Liver (tissue), 9 donors: ENCODE measurements around the gene HCFC1. TPM values are rescaled to one million over a fixed set of nuclear protein-coding genes. Genes with fewer than 3 reads are reported as not detected.

Experiments
- DNase-seq: peaks from one replicate; pipeline ENCODE4 v3.0.0-alpha.2; 2017; ENCODE audit warnings: low spot score
- H3K27ac ChIP-seq, 2 donors: one replicate each; pipeline ENCODE4 v1.7.0; 2013; ENCODE audit warnings: inconsistent platforms in 2 of 2, low read length in 2 of 2, control low read depth in 1 of 2, low read depth in 1 of 2, mild to moderate bottlenecking in 1 of 2
- H3K27me3 ChIP-seq, 4 donors: one replicate each; pipeline versions ENCODE4 v1.6.1 to v1.7.0; 2013; ENCODE audit warnings: low read length in 3 of 4, inconsistent platforms in 1 of 4, mild to moderate bottlenecking in 1 of 4, moderate library complexity in 1 of 4; ENCODE audit not compliant: control insufficient read depth in 4 of 4, insufficient read depth in 4 of 4
- H3K36me3 ChIP-seq, 4 donors: one replicate each; pipeline versions ENCODE4 v1.6.1 to v1.7.0; 2013; ENCODE audit warnings: low read length in 3 of 4, mild to moderate bottlenecking in 3 of 4, low read depth in 1 of 4, moderate library complexity in 1 of 4; ENCODE audit not compliant: control insufficient read depth in 4 of 4, insufficient read depth in 3 of 4
- H3K4me1 ChIP-seq, 4 donors: one replicate each; pipeline versions ENCODE4 v1.6.1 to v1.7.0; 2013; ENCODE audit warnings: low read length in 3 of 4, mild to moderate bottlenecking in 3 of 4, moderate library complexity in 1 of 4; ENCODE audit not compliant: control insufficient read depth in 4 of 4, insufficient read depth in 4 of 4
- H3K4me3 ChIP-seq, 3 donors: one replicate each; pipeline versions ENCODE4 v1.6.1 to v1.7.0; 2013; ENCODE audit warnings: low read length in 3 of 3, control low read depth in 1 of 3, low read depth in 1 of 3, mild to moderate bottlenecking in 1 of 3
- H3K9ac ChIP-seq, 2 donors: one replicate each; pipeline ENCODE4 v1.7.0; 2013; ENCODE audit warnings: low read length in 2 of 2, mild to moderate bottlenecking in 2 of 2, moderate library complexity in 2 of 2, control low read depth in 1 of 2, low read depth in 1 of 2
- H3K9me3 ChIP-seq, 4 donors: one replicate each; pipeline versions ENCODE4 v1.6.1 to v1.7.0; 2013; ENCODE audit warnings: low read length in 3 of 4; ENCODE audit not compliant: control insufficient read depth in 4 of 4
- ATF3 ChIP-seq: IDR thresholded peaks from 2 replicates; pipeline ENCODE4 v1.6.1; 2016; ENCODE audit warnings: antibody characterized with exemption
- CTCF ChIP-seq: fragments of 150-350 bp; IDR thresholded peaks from 2 replicates; pipeline ENCODE4 v1.5.1; 2017; ENCODE audit warnings: improper control_type of control experiment, low read depth, low read length; ENCODE audit not compliant: missing input control
- FOXA1 ChIP-seq: IDR thresholded peaks from 2 replicates; pipeline ENCODE4 v1.6.1; 2016; ENCODE audit warnings: antibody characterized with exemption
- FOXA2 ChIP-seq: IDR thresholded peaks from 2 replicates; pipeline ENCODE4 v1.6.1; 2016; ENCODE audit warnings: antibody characterized with exemption
- GABPA ChIP-seq, 2 donors: IDR thresholded peaks in 1 of 2; conservative IDR thresholded peaks in 1 of 2; 2 replicates each; pipeline ENCODE4 v1.6.1; 2016; ENCODE audit warnings: antibody characterized with exemption in 2 of 2, mild to moderate bottlenecking in 1 of 2, moderate library complexity in 1 of 2
- HNF4A ChIP-seq, 2 donors: conservative IDR thresholded peaks; 2 replicates each; pipeline ENCODE4 v1.6.1; 2016; ENCODE audit warnings: antibody characterized with exemption in 2 of 2, mild to moderate bottlenecking in 2 of 2
- HNF4G ChIP-seq: IDR thresholded peaks from 2 replicates; pipeline ENCODE4 v1.6.1; 2016; ENCODE audit warnings: antibody characterized with exemption
- JUND ChIP-seq, 2 donors: IDR thresholded peaks; 2 replicates each; pipeline ENCODE4 v1.6.1; 2016; ENCODE audit warnings: antibody characterized with exemption in 2 of 2
- MAX ChIP-seq: IDR thresholded peaks from 2 replicates; pipeline ENCODE4 v1.6.1; 2016; ENCODE audit warnings: antibody characterized with exemption
- NR2F2 ChIP-seq: IDR thresholded peaks from 2 replicates; pipeline ENCODE4 v1.6.1; 2016; ENCODE audit warnings: antibody characterized with exemption
- RAD21 ChIP-seq, 2 donors: IDR thresholded peaks; 2 replicates each; pipeline ENCODE4 v1.6.1; 2016; ENCODE audit warnings: antibody characterized with exemption in 2 of 2, mild to moderate bottlenecking in 2 of 2
- RXRA ChIP-seq, 2 donors: IDR thresholded peaks; 2 replicates each; pipeline ENCODE4 v1.6.1; 2017 to 2018; ENCODE audit warnings: antibody characterized with exemption in 2 of 2, mild to moderate bottlenecking in 1 of 2
- SP1 ChIP-seq: IDR thresholded peaks from 2 replicates; pipeline ENCODE4 v1.6.1; 2018; ENCODE audit warnings: antibody characterized with exemption, mild to moderate bottlenecking
- TAF1 ChIP-seq: conservative IDR thresholded peaks from 2 replicates; pipeline ENCODE4 v1.6.1; 2016; ENCODE audit warnings: antibody characterized with exemption, mild to moderate bottlenecking
- WGBS: extraction: QIAGEN DNeasy Blood & Tissue Kit; methylation state at CpG from one replicate; pipeline ENCODE4 v1.1.7; 2013; 5-methylcytosine and 5-hydroxymethylcytosine counted together
- polyA plus RNA-seq, 2 donors: library from polyadenylated mRNA; stranded (reverse) in 1 of 2; unstranded in 1 of 2; fragments of 200-250 nt in 1 of 2; fragments of >200 nt in 1 of 2; fragmentation: Nextera tagmentation in 1 of 2; extraction: Ambion mirVana in 1 of 2; gene quantifications; one replicate each; pipeline versions ENCODE4 v1.2.1 to v1.2.3, GENCODE V29; 2013 to 2015
- total RNA-seq, 2 donors: library from RNA; depleted of rRNA; stranded (reverse); fragments of >200 nt; gene quantifications; one replicate each; pipeline ENCODE4 v1.2.3, GENCODE V29; 2014
- TF ChIP-seq, protein P1 (sequence below): IDR thresholded peaks from 2 replicates; pipeline ENCODE4 v1.6.1; 2016; ENCODE audit warnings: antibody characterized with exemption, mild to moderate bottlenecking
- TF ChIP-seq, protein P2 (sequence below): IDR thresholded peaks from 2 replicates; pipeline ENCODE4 v1.6.1; 2016; ENCODE audit warnings: antibody characterized with exemption
- donor health status: healthy.
- donor health status: healthy.
- donor health status: healthy.
- donor health status: healthy.
- donor health status: healthy.

Gene HCFC1
- total and polyA plus RNA-seq, 4 donors: 7.9 to 26.9 (median 13.9) TPM

DNA sequence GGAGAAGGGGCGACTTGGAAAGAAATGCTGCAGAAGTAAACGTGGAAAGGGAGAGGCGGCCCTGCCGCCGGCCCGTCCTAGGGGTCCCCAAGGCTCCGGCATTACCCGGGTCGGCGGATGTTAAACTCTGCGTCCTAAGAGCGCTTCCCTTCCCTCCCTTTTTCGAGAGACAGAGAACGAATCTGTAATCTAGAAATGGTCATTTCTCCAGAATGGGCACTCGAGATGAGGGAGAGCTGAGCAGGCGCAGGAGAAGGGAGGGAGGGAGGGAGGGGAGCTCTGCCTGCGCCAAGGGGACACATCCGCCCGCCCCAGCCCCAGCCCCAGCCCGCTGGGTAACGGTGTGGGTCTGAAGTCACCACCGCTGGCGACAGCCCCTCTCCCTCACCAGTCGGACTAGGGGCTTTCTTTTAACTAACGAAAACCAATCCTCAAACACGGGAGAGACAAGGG, 1.7 kb downstream of the HCFC1 start:
- WGBS: under 1% methylated on average over 26 of the region's 26 CpGs
- H3K9ac ChIP-seq: no peak overlapping the region
- H3K9me3 ChIP-seq: no peaks in the 10 kb centered on the region
- H3K27me3 ChIP-seq: no peaks in the 10 kb centered on the region
- no peaks in the 10 kb centered on the region for H3K36me3 ChIP-seq
- TF ChIP-seq ATF3: no peak
- TF ChIP-seq, protein P1, sequence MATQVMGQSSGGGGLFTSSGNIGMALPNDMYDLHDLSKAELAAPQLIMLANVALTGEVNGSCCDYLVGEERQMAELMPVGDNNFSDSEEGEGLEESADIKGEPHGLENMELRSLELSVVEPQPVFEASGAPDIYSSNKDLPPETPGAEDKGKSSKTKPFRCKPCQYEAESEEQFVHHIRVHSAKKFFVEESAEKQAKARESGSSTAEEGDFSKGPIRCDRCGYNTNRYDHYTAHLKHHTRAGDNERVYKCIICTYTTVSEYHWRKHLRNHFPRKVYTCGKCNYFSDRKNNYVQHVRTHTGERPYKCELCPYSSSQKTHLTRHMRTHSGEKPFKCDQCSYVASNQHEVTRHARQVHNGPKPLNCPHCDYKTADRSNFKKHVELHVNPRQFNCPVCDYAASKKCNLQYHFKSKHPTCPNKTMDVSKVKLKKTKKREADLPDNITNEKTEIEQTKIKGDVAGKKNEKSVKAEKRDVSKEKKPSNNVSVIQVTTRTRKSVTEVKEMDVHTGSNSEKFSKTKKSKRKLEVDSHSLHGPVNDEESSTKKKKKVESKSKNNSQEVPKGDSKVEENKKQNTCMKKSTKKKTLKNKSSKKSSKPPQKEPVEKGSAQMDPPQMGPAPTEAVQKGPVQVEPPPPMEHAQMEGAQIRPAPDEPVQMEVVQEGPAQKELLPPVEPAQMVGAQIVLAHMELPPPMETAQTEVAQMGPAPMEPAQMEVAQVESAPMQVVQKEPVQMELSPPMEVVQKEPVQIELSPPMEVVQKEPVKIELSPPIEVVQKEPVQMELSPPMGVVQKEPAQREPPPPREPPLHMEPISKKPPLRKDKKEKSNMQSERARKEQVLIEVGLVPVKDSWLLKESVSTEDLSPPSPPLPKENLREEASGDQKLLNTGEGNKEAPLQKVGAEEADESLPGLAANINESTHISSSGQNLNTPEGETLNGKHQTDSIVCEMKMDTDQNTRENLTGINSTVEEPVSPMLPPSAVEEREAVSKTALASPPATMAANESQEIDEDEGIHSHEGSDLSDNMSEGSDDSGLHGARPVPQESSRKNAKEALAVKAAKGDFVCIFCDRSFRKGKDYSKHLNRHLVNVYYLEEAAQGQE: no peak
- no peak for TF ChIP-seq HNF4A (conservative IDR thresholded peaks at IDR 0.05)
- no peak for TF ChIP-seq GABPA (IDR thresholded peaks at IDR 0.05 in 1 of 2, conservative IDR thresholded peaks at IDR 0.05 in 1 of 2)
- TF ChIP-seq RAD21 (IDR thresholded peaks at IDR 0.05): no peak
- DNase-seq: no peak
- peaks cover 13 to 70% (median 59%) of the 10 kb centered on the region in 4 donors for H3K4me1 ChIP-seq
- peak overlapping the region; percentile 19 to 95 for H3K27ac ChIP-seq
- peak overlapping the region in 2 of 3 donors; percentile 81 to 98 for H3K4me3 ChIP-seq

GRCh38 chrX:153969125-153969903, 2.3 kb downstream of the HCFC1 start:
- H3K9me3 ChIP-seq: no peaks in the 10 kb centered on the region
- H3K36me3 ChIP-seq: peaks cover 0 to under 1% (median 0%) of the 10 kb centered on the region in 4 donors
- H3K27me3 ChIP-seq: no peaks in the 10 kb centered on the region
- peak overlapping the region in 1 of 3 donors; percentile 81 for H3K4me3 ChIP-seq
- DNase-seq: no peak
- peak overlapping the region in 1 of 2 donors; percentile 19 for H3K27ac ChIP-seq
- 21% methylated on average over 25 of the region's 25 CpGs for WGBS
- H3K9ac ChIP-seq: peak overlapping the region in 1 of 2 donors; percentile 20
- peaks cover 12 to 63% (median 53%) of the 10 kb centered on the region in 4 donors for H3K4me1 ChIP-seq
- TF ChIP-seq, protein P1: no peak
- TF ChIP-seq MAX (no peak), JUND (IDR thresholded peaks at IDR 0.05) (no peak), TAF1 (no peak), RAD21 (IDR thresholded peaks at IDR 0.05) (no peak), CTCF (no peak), HNF4A (conservative IDR thresholded peaks at IDR 0.05) (no peak), FOXA1 (no peak), RXRA (IDR thresholded peaks at IDR 0.05) (no peak), HNF4G (no peak), FOXA2 (no peak), NR2F2 (no peak), SP1 (no peak)
- TF ChIP-seq, protein P2, sequence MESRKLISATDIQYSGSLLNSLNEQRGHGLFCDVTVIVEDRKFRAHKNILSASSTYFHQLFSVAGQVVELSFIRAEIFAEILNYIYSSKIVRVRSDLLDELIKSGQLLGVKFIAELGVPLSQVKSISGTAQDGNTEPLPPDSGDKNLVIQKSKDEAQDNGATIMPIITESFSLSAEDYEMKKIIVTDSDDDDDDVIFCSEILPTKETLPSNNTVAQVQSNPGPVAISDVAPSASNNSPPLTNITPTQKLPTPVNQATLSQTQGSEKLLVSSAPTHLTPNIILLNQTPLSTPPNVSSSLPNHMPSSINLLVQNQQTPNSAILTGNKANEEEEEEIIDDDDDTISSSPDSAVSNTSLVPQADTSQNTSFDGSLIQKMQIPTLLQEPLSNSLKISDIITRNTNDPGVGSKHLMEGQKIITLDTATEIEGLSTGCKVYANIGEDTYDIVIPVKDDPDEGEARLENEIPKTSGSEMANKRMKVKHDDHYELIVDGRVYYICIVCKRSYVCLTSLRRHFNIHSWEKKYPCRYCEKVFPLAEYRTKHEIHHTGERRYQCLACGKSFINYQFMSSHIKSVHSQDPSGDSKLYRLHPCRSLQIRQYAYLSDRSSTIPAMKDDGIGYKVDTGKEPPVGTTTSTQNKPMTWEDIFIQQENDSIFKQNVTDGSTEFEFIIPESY: no peak
